Activated gamma-delta T cell treated with Interleukin-2 at 50 U/mL for 16 hours (primary cell): ENCODE results near the gene PAMR1.
A peak's percentile ranks its signal among the peaks of the same experiment; 100 is the strongest.

Source experiments
- DNase-seq: peaks from one replicate; pipeline ENCODE4 v3.0.0-alpha.2; 2020

PAMR1 gene

DNA sequence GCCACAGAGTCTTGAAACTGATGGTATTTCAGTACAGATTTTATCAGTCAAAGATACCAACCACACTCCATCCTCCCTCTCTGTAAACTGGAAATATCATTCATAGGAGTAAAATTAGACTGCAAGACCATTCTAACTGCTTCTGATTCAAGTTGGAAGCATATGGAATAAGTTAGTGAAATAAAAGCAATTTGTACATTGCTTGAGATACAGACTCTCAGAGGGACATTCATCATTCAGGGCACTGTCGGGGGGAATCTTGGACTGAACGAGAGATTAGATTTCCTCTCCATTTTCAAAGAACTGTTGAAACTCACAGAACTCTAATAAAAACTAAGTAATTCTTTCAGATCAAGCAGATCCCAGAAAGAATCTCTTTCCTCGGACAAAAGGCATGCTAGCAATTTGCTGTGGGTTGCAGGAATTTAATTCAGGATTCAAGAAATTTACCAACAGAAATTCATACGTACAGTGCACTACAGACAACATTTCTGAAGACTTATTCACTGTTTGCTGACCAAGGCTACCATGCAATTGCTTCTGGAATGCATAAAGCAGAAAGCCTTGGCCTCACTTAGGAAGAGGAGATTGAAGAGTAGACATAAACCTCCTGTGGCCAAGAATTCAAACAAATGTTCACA is 34.1 kb downstream of the PAMR1 start:
- no peak for DNase-seq

DNA sequence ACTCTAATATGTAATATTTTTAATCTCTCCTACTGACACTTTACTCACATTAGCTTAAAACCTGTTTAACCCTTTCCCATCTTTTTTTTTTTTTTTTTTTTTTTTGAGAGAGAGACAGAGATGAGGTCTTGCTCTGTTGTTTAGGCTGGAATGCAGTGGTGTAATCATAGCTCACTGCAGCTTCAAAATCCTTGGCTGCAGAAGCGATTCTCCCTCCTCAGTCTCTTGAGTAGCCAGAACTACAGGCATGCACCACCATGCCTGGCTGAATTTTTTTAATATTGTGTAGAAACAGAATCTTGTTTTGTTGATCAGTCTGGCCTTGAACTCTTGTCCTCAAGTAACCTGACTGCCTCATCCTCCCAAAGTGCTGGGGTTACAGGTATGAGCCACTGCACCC is 37.3 kb downstream of the PAMR1 start:
- no peak for DNase-seq

DNA sequence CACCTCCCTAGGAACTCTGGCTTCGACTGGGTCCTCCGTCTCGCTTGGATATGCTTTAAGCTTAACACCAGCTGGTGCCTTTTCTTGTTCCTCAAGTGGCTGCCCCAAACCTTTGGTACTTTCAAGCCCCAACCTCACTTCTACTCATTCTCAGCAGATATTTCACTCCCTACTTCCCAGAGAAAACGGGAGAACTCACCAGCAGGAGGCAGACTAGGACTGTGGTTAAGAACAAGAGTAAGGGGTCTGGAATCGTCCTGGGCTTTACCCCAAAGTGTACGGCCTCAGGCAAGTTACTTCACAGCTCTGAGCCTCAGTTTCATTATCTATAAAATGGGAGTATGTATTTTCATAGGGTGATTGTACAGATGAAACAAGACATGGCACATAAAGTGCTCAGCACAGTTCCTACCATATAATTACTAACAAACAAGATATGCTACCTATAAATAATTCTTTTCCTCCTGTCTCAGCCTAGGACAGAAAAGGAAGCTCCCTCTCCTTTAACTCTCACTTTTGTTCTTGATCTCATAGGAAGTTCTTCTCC is 37.8 kb downstream of the PAMR1 start:
- DNase-seq, result no peak

DNA sequence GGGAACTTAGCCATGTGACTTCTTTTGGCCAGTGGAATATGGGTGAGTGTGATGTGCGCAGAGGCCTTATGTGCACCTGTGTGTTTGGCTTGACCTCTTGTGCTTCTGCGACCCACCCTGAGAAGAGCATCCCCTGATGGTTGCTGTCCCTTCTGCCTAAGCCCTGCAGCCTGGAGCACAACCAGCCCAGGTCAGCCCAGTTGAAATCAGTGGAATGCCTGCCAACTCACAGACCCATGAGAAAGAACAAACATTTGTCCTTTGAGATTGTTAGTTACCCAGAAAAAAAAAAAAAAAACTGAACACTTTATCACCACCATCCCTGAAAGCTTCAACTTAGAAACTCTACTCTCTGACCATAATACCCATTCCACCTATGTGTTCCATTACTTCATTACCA is 38.5 kb downstream of the PAMR1 start:
- no peak for DNase-seq

DNA sequence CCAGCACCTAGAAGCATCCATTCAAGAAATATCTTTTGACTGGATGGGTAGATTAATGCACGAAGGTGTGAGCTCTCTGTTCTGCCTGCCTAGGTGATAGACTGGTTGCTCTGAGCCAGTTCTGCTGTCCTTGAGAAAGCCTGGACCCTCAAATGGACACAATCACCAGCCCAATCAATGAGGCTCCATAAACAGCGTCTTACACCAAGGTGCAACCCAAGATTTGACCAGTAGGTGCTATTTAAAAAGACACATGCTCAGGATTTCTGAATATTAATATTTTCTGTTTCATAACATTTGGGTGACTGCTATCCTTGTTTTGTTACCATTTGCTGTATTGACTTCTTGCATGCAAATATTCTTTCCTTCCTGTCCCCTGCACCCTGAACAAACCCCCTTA is 39.0 kb downstream of the PAMR1 start:
- no peak for DNase-seq

DNA sequence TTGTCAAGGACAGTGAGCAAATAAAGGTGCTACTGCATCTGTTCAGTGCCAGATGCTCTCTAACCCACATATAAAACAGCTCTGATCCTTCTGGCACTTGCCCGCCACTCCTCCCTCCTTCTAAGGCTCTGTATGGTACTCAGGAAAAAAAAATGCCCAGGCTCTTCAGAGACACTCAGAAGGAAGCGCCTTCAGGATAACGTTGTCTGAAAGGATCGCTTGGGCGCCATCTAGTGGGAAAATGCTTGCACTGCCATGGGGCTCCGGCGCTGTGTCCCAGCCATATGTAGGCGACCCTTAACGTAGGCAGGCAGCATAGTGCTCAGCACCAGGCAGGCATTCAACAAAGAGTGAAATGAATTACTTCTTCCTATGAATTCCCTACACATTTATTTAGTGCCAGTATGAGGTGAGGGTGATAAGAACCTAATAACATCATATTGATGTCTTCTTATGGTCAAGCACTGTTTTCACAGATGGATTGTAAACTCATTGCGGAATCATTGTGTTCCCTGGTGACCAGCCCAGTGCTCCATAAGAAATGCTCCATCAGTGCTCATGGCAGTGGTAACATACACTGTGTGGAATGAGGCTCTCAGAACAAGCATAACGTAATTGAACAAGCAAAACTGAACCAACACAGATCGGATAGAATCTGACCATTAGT is 39.6 kb downstream of the PAMR1 start:
- peak; percentile 73 for DNase-seq

DNA sequence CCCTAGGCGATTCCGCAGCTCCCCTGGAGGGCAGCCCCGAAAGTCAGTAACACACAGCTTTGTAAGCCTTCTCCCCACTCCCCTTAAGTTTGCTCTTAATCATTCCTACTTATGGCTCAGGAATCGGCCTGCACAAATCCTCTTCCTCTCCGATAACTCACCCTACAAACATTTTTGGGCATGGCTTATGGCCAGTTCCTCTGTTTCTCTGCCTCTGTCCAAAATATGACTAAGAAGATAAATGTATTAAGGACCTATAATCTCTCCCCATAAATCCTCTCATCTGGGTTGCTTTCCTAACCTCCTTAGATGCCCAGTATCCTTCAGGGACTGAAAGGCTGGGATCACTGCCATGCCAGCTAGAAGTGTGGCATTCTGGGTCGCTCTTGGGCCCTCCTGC is 41.0 kb downstream of the PAMR1 start:
- no peak for DNase-seq

DNA sequence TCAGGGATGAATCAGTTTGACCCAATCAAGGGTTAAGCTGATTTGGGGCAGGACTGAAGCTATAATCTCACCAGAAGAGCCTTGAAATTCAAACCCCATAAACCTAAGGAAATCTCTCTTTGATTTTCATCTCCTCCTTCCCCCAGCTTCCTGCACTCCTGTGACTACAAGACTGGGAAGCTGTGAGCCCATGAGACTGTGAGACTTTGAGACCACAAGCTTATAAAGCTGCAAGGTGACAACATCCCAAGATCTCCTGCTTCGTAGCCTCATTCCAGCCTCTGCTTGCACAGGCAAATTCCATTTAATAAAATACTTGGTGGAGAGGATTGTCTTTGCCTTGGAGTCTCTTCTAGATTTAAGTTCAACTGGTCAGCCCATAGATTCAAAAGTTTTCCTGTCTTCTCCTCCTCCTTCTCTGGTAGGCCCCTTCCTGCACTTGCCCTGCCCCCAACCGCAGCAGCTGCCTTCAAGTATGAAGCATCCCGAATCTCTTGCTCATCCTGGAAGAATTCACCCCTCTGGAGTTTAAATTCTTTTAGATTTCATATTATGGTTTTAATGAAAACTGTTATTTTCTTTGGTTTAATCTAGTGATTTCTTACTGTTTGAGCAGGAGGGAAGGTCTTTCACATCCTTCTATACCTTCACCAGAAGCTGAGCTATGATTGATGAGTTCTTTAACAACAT is 42.1 kb downstream of the PAMR1 start:
- DNase-seq, result no peak

DNA sequence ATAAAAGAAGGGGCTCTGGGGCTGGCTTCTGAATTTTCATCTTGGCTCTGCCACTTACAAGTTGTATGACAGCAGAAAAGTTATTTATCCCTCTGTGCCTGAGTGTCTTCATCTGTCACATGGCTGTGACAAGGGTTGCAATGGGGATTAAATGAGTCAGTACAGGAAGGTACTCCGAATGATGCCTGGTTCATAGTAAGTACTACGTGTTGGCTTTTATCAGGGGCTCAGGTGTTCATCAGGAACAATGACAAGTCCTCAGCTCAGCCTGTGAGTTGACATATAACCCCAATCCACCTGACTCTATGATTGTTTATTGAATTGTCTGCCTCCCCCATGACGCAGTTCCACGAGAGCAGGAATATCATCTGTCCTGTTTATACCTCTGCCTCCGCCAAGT is 45.7 kb downstream of the PAMR1 start:
- no peak for DNase-seq

DNA sequence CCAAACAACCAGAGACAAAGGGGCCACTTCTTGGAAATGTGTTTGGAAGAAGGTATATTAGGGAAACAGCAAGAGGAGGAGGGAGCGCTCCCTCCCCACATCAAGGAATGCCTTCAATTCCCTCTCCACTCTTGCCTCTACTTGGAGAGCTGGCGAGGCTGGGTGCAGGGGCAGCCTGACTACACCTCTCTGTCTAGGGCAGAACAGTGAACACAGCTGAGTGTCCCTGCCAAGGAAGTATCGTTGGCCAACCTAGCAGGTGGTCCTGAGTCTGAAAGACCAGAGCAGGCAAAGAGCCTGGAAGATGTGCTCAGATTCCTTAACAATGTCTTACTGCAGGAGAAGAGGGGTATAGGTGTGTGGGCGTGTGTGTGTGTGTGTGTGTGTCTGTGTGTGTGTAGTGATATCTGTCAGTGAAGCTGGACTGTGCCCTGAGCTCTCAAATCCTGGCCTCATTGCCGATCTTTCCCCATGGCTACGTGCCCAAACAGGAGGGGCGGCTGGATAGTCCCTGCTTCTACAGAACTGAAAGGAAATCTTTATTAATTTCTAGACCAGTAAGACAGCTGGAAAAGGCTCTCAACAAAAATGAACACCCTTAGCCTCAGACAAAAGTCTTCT is 46.8 kb downstream of the PAMR1 start:
- DNase-seq, result no peak

DNA sequence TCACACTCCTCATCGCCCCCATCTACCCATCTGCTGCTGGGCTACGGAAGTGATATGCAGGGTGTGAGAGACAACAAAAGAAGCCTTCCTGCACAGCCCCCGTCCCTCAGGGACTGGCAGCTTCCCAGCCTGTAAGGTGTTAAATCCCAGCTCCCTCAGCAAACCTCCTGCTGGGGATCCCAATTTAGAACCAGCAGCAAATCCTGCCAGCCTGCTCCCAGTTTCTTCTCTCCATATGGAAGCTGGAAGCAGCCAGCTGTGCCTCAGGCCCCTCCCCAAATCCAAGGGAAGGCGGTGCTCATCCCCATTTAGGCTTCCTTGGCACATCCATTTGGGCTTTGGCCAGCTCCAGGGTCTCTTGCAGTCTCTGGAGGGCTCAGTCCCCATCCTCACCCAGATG is 47.5 kb downstream of the PAMR1 start:
- no peak for DNase-seq

DNA sequence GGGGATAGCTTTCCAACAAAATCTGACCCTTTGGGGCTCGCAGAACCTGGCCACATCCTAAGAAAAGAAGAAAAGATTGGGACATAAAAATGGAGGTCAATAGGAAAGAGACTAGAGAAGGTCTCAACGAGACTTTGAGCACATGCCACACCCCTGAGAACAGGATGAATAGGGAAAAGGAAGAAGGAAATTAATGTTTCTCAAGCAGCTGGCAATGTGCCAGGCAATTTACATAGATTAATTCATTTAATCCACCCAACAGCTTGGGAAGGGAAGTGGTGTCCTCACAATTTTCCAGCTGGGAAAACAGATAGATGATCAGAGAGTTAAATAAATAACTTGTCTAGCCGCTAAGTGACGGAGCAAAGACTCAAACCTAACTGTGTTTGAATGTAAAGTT is 50.7 kb downstream of the PAMR1 start:
- DNase-seq, result no peak

DNA sequence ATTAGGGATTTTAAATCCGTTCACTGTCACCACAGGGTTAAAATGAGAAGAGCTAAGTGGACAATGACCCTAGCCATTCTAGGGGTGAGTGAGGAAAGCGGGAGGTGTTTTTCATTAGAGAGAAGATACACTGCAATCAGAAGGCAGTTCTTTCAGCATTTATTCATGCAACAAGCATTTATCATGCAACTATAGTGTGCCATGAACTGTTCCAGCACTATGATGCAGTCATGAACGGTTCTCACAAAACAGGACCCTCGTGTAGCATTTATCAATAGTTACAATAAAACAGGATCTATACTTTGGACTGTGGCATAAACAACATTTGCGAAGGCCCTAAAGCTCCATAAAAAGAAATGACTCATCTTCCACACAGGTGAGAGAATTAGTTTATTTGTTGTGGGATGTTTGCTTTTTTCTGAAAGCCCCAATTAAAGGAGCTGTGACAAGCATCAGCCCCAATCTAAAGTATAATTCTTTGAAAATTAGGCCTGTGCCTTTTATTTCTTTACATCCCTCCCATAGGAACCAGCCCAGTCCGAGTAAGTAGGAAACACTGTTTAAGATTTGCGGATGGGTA is 51.5 kb downstream of the PAMR1 start:
- DNase-seq, result no peak

DNA sequence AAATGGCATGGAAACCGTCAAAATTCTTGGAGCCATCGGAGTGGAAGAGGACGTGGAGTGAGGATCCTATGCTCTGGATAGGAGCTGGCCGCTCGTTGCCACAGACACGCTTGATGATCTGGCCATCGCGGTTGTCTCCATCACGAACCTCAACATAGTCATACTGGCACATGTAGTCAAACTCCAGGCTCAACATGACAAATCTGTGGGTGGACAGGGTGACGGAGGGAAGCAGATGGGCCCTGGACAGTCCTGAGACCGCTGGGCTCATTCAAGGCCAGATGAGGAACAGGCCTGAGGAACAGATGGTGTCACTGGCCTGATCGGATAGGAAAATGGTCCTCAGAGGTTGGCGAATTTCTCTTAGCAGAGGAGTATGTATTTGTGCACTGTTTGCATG is 54.8 kb downstream of the PAMR1 start:
- no peak for DNase-seq

DNA sequence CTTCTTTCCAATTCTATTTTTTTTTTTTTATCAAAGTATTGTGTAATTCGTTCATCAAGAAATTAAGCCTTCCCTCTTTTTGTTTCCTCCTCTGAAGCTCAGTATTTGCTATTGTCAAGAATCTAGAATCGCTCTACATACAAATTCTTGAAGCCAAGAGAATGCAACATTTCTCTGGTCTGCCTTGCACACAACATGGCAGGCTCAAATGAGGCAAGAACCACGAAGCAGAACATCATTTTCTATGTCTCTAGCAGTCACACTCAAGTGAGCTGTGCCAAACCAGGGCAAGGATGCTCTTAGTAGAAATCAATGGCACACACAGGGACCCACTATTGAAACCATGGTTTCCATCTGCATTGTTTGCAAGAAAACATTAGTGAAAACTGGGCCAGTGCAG is 59.4 kb downstream of the PAMR1 start:
- no peak for DNase-seq

DNA sequence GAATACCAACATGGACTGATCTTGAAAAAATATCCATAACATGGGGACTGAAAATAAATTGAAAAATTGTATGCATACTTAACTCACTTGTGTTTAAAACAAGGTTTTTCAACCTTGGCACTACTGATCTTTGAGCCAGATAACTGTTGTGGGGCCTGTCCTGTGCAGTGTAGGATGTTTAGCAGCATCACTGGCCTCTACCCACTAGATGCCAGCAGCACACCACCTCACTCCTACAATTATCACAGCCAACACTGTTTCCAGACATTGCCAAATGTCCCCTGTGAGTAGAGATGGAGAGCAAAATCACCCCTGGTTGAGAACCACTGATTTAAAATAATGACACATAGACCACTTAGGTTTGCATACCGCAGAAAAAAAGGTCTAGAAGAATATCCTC is 61.1 kb downstream of the PAMR1 start:
- DNase-seq, result no peak

DNA sequence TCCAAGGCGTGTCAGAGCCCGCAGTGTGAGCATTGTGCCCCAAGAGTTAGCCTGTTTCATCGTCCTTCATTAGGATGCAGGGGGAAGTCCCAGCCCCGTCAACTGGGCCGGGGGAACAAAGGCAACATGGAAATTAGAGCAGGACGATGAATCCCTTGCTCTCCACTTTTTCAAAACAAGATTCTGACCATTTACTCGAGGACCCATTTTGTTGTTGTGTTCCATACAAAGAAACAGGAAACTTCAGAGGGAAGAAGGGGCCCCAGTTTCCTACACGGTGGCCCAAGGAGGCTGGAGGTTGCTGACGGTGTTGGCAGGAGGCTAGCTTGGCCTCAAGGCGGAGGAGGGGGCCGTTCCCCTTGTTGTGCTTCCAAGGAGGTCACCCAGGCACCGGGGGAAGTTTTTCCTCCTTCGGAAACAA is 62.1 kb downstream of the PAMR1 start:
- no peak for DNase-seq

DNA sequence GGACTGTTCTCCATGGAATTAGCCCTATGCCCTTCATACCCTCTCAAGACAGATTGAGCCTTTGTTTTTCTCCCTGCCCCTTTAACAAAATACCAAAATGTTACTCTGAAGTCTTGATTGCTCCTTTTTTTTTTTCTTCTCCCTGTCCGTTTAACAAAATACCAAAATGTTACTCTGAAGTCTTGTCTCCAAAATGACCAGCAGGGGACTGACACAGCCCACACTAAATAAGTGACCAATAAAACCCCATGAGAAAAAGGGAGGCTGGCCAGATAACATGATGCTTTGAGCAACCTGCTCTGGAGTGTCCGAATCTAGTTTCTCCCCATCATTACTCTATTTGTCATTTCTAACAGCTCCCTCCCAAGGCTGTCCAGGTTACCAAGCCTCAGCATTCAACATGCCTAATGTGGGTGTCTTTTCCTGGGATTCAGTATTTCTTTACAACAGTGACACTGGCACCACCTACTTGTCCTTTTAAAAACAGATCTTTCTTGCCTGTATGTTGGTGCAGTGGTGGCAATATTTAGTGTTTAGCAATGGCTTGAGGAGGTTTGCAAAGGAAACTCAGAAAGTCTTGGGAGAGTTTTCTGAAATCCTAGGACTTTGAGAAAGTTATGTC is 63.4 kb downstream of the PAMR1 start:
- no peak for DNase-seq

DNA sequence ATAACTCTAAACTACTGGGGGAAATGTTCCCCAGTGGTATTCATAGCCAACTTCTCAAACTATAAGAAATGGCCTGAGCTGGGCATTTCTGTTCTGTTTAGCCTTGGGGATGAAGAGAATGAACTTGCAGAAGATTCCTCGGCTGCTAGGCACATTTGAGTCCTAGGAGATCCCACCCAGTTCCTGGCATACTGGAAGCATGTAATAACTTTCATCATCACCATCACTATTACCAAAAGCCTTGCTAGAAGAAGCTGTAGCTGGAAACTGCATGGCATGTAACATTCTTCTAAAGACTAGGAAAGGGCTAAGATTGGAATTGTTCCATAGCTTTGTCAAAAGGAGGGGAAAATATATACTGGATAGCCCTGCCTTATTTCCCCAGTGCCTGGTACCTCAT is 65.9 kb downstream of the PAMR1 start:
- DNase-seq, result no peak

DNA sequence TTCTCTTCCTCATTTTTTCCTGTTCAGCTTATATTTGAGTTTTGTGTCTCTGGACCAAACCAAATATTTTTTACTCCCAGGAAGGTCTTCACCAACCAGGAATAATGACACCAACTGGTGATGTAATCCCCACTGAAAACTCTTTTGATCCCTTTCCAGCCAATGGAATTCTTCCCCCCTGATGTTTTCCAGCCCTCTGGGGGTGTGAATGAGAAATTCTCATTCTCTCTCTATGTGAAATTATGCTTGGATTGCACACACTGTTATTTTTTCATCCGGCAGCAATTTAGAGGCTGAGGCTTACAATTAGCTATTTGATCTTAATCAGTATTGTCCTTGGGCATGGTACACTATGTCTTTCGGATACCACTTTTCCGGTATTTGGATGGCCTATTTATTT is 66.6 kb downstream of the PAMR1 start:
- DNase-seq, result no peak

DNA sequence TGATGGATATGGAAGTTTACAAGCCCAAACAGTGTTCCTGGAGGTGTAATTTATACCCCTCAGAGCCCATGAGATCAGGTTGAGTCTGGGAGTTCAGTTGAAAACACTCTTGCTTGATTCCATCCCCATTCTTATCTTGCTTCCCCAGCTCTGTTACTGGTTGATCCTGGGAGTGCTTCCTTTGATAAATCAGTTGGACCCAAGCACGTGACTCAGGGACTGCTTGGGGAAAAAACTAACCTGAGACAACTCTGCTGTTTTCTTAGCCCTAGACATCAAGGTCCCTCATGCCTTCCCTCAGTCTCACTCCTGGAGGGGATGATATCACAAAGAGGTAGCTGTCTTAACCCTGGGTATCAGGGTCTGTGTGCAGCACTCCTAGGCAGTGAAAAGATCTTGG is 71.1 kb downstream of the PAMR1 start:
- DNase-seq, result no peak

DNA sequence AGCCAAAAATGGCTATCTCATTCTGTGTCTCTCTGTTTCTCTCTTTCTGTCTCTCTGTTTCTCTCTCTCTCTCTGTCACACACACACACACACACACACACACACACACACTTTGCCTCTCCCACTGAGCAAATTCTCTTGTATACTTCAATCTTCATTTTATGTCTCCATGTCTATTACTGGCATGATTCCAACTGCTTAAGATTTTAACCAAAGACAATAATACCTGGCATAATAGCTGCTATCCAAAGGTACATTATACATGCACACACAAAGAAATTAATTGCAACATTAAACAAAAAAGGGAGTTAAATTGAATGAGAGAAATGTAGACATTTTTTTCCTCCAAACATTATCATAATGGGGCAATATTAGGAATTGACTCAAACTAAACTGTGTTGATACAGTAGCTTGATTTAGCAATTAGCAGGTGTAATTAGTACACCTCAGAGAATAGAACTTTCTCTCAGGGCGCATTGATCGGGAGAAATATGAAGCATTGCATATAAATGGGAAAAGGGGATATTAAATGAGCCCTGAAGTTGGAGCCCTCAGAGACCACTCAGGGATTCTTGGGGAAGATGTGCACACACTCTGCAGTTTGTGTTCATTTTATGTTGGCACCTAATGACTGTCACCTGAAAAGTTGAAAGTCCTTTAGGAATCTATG is 88.7 kb downstream of the PAMR1 start:
- no peak for DNase-seq
